SU-DHL-6 (cell line): ENCODE measurements around the gene CATSPERD.
"Not testable (repeated sequence)": the region's sequence is repeated elsewhere in the genome, so short reads cannot be mapped to it uniquely, and the experiment has no call there.

Experiments
- EZH2phosphoT487 ChIP-seq: fragments of 200-600 bp; sonication (generic), shearing (Covaris generic); conservative IDR thresholded peaks from 2 replicates; pipeline ENCODE4 v1.6.1; 2018; ENCODE audit warnings: mild to moderate bottlenecking, antibody characterized with exemption, low read length, moderate library complexity, mixed read lengths
- TF ChIP-seq, protein P1 (sequence below): fragments of 200-600 bp; sonication (generic); IDR thresholded peaks from one replicate; pipeline ENCODE4 v1.5.1; 2017; ENCODE audit warnings: antibody characterized with exemption, mild to moderate bottlenecking, low read length, moderate library complexity; ENCODE audit not compliant: insufficient read depth, poor library complexity, severe bottlenecking

DNA sequence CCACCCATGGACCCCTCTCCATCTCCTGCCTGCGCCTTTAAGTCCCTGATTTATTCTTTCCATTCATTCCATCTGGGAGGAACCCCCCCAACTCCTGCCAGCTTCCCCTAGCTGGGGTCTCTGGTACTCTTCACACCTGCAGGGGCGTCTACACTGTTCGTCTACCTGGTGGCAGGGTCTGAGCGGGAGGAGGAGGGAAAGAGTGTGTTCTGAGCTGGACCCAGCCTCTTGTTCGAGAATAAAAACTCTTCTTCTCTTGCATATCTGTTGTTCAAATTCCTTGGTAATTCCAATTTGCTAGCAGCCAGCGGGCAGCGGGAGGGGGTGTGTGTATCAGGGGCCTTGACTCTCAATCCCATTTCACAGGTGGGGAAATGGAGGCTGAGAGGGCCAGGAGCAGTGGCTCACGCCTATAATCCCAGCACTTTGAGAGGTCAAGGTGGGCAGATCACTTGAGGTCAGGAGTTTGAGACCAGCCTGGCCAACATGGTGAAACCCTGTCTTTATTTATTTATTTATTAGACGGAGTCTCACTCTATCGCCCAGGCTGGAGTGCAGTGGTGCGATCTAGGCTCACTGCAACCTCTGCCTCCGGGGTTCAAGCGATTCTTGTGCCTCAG is 32.1 kb upstream of the CATSPERD start:
- TF ChIP-seq, protein P1, sequence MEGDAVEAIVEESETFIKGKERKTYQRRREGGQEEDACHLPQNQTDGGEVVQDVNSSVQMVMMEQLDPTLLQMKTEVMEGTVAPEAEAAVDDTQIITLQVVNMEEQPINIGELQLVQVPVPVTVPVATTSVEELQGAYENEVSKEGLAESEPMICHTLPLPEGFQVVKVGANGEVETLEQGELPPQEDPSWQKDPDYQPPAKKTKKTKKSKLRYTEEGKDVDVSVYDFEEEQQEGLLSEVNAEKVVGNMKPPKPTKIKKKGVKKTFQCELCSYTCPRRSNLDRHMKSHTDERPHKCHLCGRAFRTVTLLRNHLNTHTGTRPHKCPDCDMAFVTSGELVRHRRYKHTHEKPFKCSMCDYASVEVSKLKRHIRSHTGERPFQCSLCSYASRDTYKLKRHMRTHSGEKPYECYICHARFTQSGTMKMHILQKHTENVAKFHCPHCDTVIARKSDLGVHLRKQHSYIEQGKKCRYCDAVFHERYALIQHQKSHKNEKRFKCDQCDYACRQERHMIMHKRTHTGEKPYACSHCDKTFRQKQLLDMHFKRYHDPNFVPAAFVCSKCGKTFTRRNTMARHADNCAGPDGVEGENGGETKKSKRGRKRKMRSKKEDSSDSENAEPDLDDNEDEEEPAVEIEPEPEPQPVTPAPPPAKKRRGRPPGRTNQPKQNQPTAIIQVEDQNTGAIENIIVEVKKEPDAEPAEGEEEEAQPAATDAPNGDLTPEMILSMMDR, result not testable (repeated sequence)
- not testable (repeated sequence) for TF ChIP-seq EZH2phosphoT487
